NCI-H2029 (cell line): ENCODE results near the gene RABL6.
A peak's percentile ranks its signal among the peaks of the same experiment; 100 is the strongest.
"Not testable (repeated sequence)": the region's sequence is repeated elsewhere in the genome, so short reads cannot be mapped to it uniquely, and the experiment has no call there.

ENCODE experiments used
- DNase-seq: peaks from one replicate; lab custom pipeline; 2025; lab: John Stamatoyannopoulos, UW

Gene RABL6

DNA sequence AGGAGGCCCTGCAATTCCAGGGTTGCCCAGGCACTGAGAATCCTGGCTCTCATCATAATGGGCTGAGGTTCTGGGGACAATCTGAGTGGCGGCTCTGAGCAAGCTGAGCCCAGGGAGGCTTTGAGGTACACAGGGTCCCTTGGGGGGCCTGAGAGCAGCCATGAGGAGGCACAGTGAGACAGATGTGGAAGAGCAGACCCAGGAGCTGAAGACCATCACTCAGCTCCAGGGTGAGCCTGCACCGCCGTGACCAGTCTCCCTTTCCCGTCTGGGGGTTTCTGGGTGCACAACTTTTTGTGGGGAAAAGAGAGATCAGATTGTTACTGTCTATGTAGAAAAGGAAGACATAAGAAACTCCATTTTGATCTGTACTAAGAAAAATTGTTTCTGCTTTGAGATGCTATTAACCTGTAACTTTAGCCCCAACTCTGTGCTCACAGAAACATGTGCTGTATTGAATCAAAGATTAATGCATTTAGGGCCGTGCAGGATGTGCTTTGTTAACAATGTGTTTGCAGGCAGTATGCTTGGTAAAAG, 11.4 kb upstream of the RABL6 start, which contains the start of gene CCDC183:
Gene CCDC183 (plus strand): TSS at position 101 of the 537 bp plus-strand sequence. CDS start 60 bp downstream, at position 161.
- DNase-seq, result no peak

- DNase-seq, result not testable (repeated sequence)
These were observed 10.9 kb upstream of the RABL6 start for GRCh38 chr9:136796775-136797347.

GRCh38 chr9:136798708-136799078, 9.1 kb upstream of the RABL6 start:
- no peak for DNase-seq

DNA sequence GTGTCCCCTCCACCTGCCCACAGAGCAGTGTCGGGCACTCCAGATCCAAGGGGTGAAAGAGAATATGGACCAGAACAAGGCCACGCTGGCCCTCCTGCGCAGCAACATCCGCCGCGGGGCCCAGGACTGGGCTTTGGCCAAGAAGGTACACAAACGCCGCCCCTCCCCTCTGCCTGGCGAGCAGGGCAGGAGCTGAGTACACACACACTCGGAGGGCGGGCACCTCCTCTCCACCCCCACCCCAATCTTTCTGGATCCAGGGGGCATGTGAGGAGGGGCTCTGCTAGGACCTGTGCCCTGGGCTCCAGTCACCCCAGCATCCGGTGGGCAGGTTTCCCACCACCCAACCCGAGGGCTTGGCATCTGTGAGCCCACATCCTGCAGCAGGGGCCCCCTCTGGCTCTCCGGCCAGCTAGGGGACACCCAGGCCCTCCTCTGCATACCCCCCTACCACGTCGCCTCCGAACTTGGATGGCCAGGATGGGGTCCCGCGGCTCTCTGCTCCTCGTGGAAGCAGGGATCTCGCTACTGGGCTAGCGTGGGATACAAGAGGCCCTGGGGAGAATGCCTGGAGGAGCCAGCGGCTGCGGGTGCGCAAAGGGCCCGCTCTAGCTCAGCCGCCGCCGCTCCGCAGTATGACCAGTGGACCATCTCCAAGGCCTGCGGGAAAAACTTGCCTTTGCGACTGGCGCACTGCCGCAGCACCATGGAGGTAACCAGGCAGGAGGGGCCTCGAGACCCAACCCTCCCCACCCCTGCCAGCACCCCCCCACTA, 8.5 kb upstream of the RABL6 start:
- DNase-seq, result peak; percentile 78

DNA sequence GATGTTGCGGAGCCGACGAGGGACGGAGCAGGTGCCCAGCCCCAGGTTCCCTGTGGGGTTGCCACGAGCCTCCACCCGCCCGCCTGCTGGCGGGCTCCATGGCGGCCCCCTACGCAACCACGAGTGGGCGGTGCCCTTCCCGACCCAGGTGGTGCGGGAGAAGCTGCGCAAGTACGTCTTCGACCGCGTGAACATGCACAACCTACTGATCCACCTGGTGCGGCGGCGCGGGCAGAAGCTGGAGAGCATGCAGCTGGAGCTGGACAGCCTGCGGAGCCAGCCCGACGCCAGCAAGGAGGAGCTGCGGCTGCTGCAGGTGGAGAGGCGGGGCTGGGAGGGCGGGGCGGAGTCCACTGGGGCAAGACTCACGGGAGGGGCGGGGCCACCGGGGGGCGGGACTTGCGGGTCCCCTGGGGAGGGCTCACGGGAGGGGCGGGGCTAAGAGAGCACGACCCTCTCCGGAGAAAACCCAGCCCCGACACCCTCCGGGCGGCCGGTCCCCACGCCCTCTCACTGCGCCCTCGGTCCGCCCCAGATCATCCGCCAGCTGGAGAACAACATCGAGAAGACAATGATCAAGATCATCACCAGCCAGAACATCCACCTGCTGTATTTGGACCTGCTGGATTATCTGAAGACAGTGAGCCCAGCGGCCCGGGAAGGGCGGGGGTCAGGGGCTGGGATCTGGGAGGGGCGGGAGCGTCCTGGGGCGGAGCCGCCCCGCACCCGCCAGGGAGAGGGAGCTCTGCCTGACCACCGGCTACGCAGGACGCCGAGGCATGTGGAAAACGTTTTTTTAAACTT, 7.7 kb upstream of the RABL6 start:
- DNase-seq, result peak; percentile 97

GRCh38 chr9:136802321-136802720, 5.4 kb upstream of the RABL6 start:
- DNase-seq, result no peak

GRCh38 chr9:136803009-136803550, 4.7 kb upstream of the RABL6 start:
- DNase-seq, result not testable (repeated sequence)

- peak; percentile 15 for DNase-seq
These were observed 3.9 kb upstream of the RABL6 start for GRCh38 chr9:136803551-136804508.

DNA sequence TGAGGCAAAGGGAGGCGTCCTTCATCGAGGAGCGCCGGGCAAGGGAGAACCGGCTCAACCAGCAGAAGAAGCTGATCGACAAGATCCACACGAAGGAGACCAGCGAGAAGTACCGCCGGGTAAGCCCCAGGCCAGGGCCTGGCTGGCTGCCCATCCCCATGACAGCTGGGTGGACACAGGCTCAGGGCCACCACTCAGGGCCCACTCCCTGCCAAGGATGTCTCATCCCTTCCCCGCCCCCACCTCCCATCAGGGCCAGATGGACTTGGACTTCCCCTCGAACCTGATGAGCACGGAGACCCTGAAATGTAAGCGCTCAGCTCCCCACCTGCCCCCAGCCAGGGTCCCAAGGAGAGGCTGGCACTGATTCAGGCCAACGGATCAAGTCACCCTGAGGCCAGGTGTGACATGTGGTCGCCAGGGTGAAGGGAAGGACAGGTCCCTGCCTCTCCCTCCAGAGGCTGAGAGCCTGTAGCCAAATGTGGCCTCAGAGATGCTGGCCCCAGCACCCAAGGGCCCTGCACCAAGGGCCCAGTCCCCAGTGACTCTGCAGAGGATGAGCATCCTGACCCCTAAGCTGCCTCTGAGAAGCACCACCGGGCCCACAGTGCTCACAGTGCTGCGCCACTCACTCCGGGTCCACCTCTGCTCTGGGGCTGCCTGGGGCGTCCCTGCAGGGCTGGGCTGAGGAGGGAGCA, 3.1 kb upstream of the RABL6 start:
- peak; percentile 18 for DNase-seq

- DNase-seq, result no peak
These were observed 2.5 kb upstream of the RABL6 start for GRCh38 chr9:136805207-136805740.

- DNase-seq, result no peak
These were observed 1.7 kb upstream of the RABL6 start for GRCh38 chr9:136806067-136806466.

GRCh38 chr9:136806631-136807201, 1.0 kb upstream of the RABL6 start:
- DNase-seq, result no peak

DNA sequence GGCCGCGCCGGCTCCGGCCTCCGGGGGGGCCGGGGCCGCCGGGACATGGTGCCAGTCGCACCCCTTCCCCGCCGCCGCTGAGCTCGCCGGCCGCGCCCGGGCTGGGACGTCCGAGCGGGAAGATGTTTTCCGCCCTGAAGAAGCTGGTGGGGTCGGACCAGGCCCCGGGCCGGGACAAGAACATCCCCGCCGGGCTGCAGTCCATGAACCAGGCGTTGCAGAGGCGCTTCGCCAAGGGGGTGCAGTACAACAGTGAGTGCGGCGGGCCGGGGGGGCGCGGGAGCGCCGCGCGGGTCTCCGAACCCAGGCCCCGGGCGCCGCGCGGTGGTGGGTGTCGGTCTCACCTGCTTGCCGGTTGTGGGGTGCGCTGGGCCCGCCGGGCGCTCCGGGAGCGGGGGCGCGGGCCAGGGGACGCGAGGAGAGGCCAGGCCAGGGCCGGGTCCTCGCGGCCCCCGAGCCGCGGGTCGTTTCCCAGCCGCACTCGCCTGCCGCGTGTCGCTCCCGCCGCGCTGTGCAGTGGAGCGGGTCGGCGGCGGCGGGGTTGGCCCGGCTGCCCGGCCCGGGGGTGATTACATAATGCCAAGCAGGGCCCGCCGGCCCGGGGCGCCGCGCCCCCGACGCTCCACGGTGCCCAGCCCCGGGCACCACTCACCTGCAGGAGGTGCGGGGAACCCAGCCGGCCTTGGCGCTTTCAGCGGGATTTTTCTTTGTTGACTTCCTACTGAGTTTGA, 492 bp downstream of the RABL6 start:
- DNase-seq, result no peak

DNA sequence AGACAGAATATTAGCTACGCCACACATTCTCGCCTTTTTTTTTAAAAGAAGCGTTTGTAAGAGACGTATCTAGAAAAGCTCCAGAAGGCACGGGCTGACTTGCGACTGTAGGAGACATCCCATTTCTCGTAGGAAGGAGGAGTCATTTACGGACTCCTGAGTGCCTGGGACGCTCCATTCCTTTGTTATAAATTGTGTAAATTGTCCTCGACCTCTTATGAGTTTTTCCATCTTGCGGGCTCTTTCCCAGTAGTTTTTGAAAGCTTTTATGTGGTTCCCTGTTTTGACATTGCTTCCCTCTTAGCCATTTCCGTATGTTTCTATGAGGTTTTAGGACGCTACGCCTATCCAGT, 1.0 kb downstream of the RABL6 start:
- DNase-seq, result no peak

GRCh38 chr9:136814725-136815421, 7.1 kb downstream of the RABL6 start:
- DNase-seq, result no peak

DNA sequence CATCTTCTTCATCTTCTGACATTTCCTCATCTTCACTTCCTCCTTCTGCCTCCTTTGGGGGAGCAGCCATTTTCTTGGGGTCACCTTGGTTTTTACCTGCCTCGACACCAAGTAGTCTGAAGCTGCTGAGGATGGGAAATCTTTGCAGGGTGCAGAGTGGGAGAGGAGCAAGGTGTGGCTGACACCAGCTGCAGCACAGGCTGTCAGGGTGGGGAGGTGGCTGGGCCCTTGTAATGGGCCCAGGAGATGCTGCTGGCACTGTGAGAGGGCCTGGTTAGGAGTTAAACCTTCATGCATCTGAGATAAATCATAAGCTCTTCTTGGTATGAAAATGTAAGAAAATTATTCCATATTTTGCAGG, 7.7 kb downstream of the RABL6 start:
- no peak for DNase-seq

DNA sequence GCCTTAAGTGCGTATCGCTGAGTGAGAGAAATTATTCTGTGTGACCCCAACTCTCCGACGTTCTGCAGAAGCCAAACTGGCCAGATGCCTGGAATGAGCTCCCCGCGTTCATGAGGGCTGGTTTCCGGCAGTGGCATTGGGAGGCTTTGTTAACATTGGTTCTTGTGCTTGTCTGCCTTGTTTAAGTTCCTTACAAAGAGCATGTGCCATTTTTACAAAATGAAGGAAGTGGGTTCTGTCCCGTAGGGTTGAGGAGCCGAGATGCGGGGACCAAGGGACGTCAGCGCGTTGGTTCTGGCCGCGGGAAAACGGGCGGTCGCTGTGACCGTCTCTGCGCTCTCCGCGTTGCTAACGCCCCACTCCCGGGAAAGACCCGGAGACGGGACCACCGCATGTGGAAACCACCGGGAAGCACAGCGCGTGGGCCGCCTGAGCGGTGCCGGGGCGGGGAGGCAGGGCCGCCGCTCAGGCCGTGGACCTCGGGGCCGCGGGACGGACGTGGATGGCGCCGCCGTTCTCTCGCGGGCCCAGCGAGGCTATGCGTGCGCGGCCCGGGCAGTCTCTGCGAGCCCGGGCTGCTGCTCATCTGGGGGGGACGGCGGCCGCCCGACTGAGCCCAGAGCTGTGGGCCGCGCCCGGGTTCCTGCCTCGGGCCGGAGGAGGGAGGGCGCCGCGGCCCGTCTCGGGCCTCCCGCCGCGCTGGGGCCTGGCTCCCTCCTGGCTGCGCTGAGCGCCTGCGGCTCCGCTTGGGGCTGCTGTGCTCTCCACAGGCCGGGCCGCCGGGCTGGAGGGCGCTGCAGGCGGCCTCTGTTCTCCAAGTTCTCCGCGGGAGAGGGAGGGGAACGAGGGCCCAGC, 13.4 kb downstream of the RABL6 start:
- DNase-seq, result no peak
